GM23338 (cell line): ENCODE data around the gene CSRNP3. TPM values are rescaled to one million over a fixed set of nuclear protein-coding genes. Genes with fewer than 3 reads are reported as not detected.

Experiments used
- ATAC-seq: fragments of 200-7000 bp; cut with Tn5 transposase; 3 replicates; pipeline ENCODE4 v1.9.1; 2020
- DNase-seq: peaks from one replicate; pipeline ENCODE4 v3.0.0-alpha.2; 2015; ENCODE audit warnings: low spot score
- H2AFZ ChIP-seq: fragments of 200-600 bp; sonication (generic); 2 replicates; pipeline ENCODE4 v1.8.0; 2016; ENCODE audit warnings: antibody characterized with exemption, mild to moderate bottlenecking, moderate library complexity
- H3F3A ChIP-seq: fragments of 200-600 bp; sonication (generic); replicated peaks from 2 replicates; pipeline ENCODE4 v1.8.0; 2017; ENCODE audit warnings: antibody characterized with exemption, mixed run types, low read depth
- H3K27ac ChIP-seq: fragments of 200-600 bp; sonication (generic); 2 replicates; pipeline ENCODE4 v1.6.1; 2016; ENCODE audit warnings: low read depth
- H3K27me3 ChIP-seq: fragments of 200-600 bp; sonication (generic); 2 replicates; pipeline ENCODE4 v1.8.0; 2016; ENCODE audit warnings: mild to moderate bottlenecking, mixed run types, moderate library complexity; ENCODE audit not compliant: insufficient read depth
- H3K36me3 ChIP-seq: fragments of 200-600 bp; sonication (generic); 2 replicates; pipeline ENCODE4 v1.8.0; 2016; ENCODE audit warnings: mild to moderate bottlenecking; ENCODE audit not compliant: insufficient read depth
- H3K4me1 ChIP-seq: fragments of 200-600 bp; sonication (generic); 2 replicates; pipeline ENCODE4 v1.8.0; 2016; ENCODE audit warnings: mild to moderate bottlenecking, moderate library complexity; ENCODE audit not compliant: insufficient read depth
- H3K4me2 ChIP-seq: fragments of 200-600 bp; sonication (generic); 2 replicates; pipeline ENCODE4 v1.7.1; 2017; ENCODE audit warnings: mixed run types
- H3K4me3 ChIP-seq: fragments of 200-600 bp; sonication (generic); 2 replicates; pipeline ENCODE4 v1.6.1; 2016; ENCODE audit warnings: mixed run types
- H3K79me2 ChIP-seq: fragments of 200-600 bp; sonication (generic); replicated peaks from 2 replicates; pipeline ENCODE4 v1.8.0; 2017; ENCODE audit warnings: mild to moderate bottlenecking; ENCODE audit not compliant: insufficient read depth
- H3K9me2 ChIP-seq: fragments of 200-600 bp; sonication (generic); 2 replicates; pipeline ENCODE4 v1.8.0; 2017; ENCODE audit not compliant: insufficient read depth
- H4K20me1 ChIP-seq: fragments of 200-600 bp; sonication (generic); replicated peaks from 2 replicates; pipeline ENCODE4 v1.8.0; 2017; ENCODE audit warnings: mild to moderate bottlenecking; ENCODE audit not compliant: insufficient read depth
- H3K27ac Mint-ChIP-seq: 2 replicates; pipeline ENCODE4 v1.8.0; 2020; ENCODE audit warnings: inconsistent platforms, mild to moderate bottlenecking, moderate library complexity, mixed read lengths
- H3K27me3 Mint-ChIP-seq: 3 replicates; pipeline ENCODE4 v1.8.0; 2022; ENCODE audit warnings: low read depth, mild to moderate bottlenecking, moderate library complexity, mixed read lengths, inconsistent platforms; ENCODE audit not compliant: insufficient read depth, poor library complexity
- H3K36me3 Mint-ChIP-seq: 3 replicates; pipeline ENCODE4 v1.8.0; 2021; ENCODE audit warnings: low read depth, mild to moderate bottlenecking, inconsistent platforms, moderate library complexity, mixed read lengths
- H3K4me1 Mint-ChIP-seq: 3 replicates; pipeline ENCODE4 v1.8.0; 2020; ENCODE audit warnings: mild to moderate bottlenecking, inconsistent platforms, mixed read lengths
- H3K4me3 Mint-ChIP-seq: 3 replicates; pipeline ENCODE4 v1.8.0; 2021; ENCODE audit warnings: moderate library complexity, mild to moderate bottlenecking, inconsistent platforms, mixed read lengths
- H3K9me3 Mint-ChIP-seq: 3 replicates; pipeline ENCODE4 v1.8.0; 2020; ENCODE audit warnings: moderate library complexity, mild to moderate bottlenecking, inconsistent platforms, mixed read lengths
- CREB1 ChIP-seq: fragments of 250-450 bp; sonication (Bioruptor Pico); IDR thresholded peaks from 2 replicates; pipeline ENCODE4 v1.5.0; 2020; ENCODE audit warnings: low read depth, mild to moderate bottlenecking, moderate library complexity
- CTCF ChIP-seq, 2 experiments: fragments of 200-600 bp in 1 of 2; sonication (generic) in 1 of 2; conservative IDR thresholded peaks; 2 replicates each; pipeline versions ENCODE4 v1.5.1 to v1.6.1; 2016 to 2017; ENCODE audit warnings: antibody characterized with exemption in 2 of 2, low read depth in 2 of 2, mild to moderate bottlenecking in 2 of 2, moderate library complexity in 1 of 2
- ETS1 ChIP-seq: IDR thresholded peaks from 2 replicates; pipeline ENCODE4 v1.6.1; 2016; ENCODE audit warnings: antibody characterized with exemption
- EZH2 ChIP-seq: fragments of 200-600 bp; sonication (generic); IDR thresholded peaks from one replicate; pipeline ENCODE4 v1.8.0; 2017; ENCODE audit warnings: antibody characterized with exemption, mild to moderate bottlenecking, low read depth; ENCODE audit not compliant: unreplicated experiment
- EZH2phosphoT487 ChIP-seq: fragments of 200-600 bp; sonication (generic); IDR thresholded peaks from one replicate; pipeline ENCODE4 v1.8.1; 2018; ENCODE audit warnings: antibody characterized with exemption; ENCODE audit not compliant: unreplicated experiment
- JUNB ChIP-seq: IDR thresholded peaks from one replicate; pipeline ENCODE4 v1.6.1; 2016; ENCODE audit warnings: antibody characterized with exemption; ENCODE audit not compliant: unreplicated experiment
- NANOG ChIP-seq: IDR thresholded peaks from 2 replicates; pipeline ENCODE4 v1.6.1; 2016; ENCODE audit warnings: antibody characterized with exemption, borderline replicate concordance
- POLR2AphosphoS5 ChIP-seq: IDR thresholded peaks from 2 replicates; pipeline ENCODE4 v1.6.1; 2016; ENCODE audit warnings: antibody characterized with exemption, low read depth
- REST ChIP-seq: IDR thresholded peaks from one replicate; pipeline ENCODE4 v1.6.1; 2018; ENCODE audit warnings: antibody characterized with exemption; ENCODE audit not compliant: unreplicated experiment
- STAT1 ChIP-seq: IDR thresholded peaks from one replicate; pipeline ENCODE4 v1.6.1; 2016; ENCODE audit warnings: antibody characterized with exemption; ENCODE audit not compliant: unreplicated experiment
- ZNF114 ChIP-seq: fragments of 250-450 bp; sonication (Bioruptor Pico); IDR thresholded peaks from 2 replicates; pipeline ENCODE4 v1.5.0; 2020; ENCODE audit warnings: mild to moderate bottlenecking, moderate library complexity
- ZNF331 ChIP-seq: fragments of 250-450 bp; sonication (Bioruptor Pico); IDR thresholded peaks from 2 replicates; pipeline ENCODE4 v1.5.0; 2020; ENCODE audit warnings: low read depth, mild to moderate bottlenecking, moderate library complexity
- ZNF462 ChIP-seq: fragments of 250-450 bp; sonication (Bioruptor Pico); IDR thresholded peaks from 2 replicates; pipeline ENCODE4 v1.5.0; 2020; ENCODE audit warnings: mild to moderate bottlenecking, moderate library complexity
- polyA plus RNA-seq: library from polyadenylated mRNA; unstranded; fragments of >200 nt; fragmentation: Nextera tagmentation; extraction: Ambion mirVana; gene quantifications from 2 replicates; pipeline ENCODE4 v1.2.1, GENCODE V29; 2016
- total RNA-seq: library from RNA; depleted of rRNA; stranded (reverse); fragments of >200 nt; shearing (Covaris generic); gene quantifications from 2 replicates; pipeline ENCODE4 v1.2.3, GENCODE V29; 2014

The CSRNP3 gene
- total and polyA plus RNA-seq, 2 experiments from 2014 or later: 3.8 to 6.8 TPM

GRCh38 chr2:165434865-165435496 is 34.5 kb upstream of the CSRNP3 start:
- Mint-ChIP-seq H3K4me3 (no peak overlapping the region), H3K27ac (no peak overlapping the region)
- TF ChIP-seq STAT1 (no peak), CTCF (conservative IDR thresholded peaks at IDR 0.05; ENCODE audit: low read depth in 2 of 2) (no peak), REST (no peak), NANOG (no peak), ETS1 (no peak), ZNF462 (CRISPR knock-in tag) (no peak), EZH2 (no peak), ZNF331 (CRISPR knock-in tag) (no peak), POLR2AphosphoS5 (no peak), EZH2phosphoT487 (no peak), JUNB (no peak), ZNF114 (CRISPR knock-in tag) (no peak), CREB1 (CRISPR knock-in tag) (no peak)

More at GRCh38 chr2:165434865-165435496, 34.5 kb upstream of the CSRNP3 start:
- Histone ChIP-seq H4K20me1 (no peaks in the 10 kb centered on the region), H2AFZ (no peak overlapping the region), H3K9me2 (no peaks in the 10 kb centered on the region), H3K36me3 (no peaks in the 10 kb centered on the region), H3K4me3 (no peak overlapping the region), H3K27ac (no peak overlapping the region), H3K79me2 (no peaks in the 10 kb centered on the region), H3K4me2 (peak overlapping the region; percentile 13), H3K27me3 (no peaks in the 10 kb centered on the region), H3K4me1 (peaks cover 32% of the 10 kb centered on the region), H3F3A (no peaks in the 10 kb centered on the region)
- peaks cover 4% of the 10 kb centered on the region for H3K27me3 Mint-ChIP-seq
- H3K4me1 Mint-ChIP-seq: peaks cover 24% of the 10 kb centered on the region
- no peaks in the 10 kb centered on the region for H3K36me3 Mint-ChIP-seq
- H3K9me3 Mint-ChIP-seq: no peaks in the 10 kb centered on the region
- peak; percentile 75 for ATAC-seq
- no peak for DNase-seq
